ENCODE results near the gene SLC7A4. TPM values are rescaled to one million over a fixed set of nuclear protein-coding genes. Genes with fewer than 3 reads are reported as not detected.
A peak's percentile ranks its signal among the peaks of the same experiment; 100 is the strongest.

The SLC7A4 gene
- total RNA-seq, 1 donor from 2014 or later = 8.1 TPM

GRCh38 chr22:20998411-20999336 is 33.7 kb downstream of the SLC7A4 start:
- no peak for DNase-seq (ENCODE audit: low spot score)

GRCh38 chr22:20997536-20998257 is 34.7 kb downstream of the SLC7A4 start:
- DNase-seq (ENCODE audit: low spot score) = no peak

- DNase-seq (ENCODE audit: low spot score) = no peak
Observed at GRCh38 chr22:20996598-20997535, 35.5 kb downstream of the SLC7A4 start.

GRCh38 chr22:20996031-20996410 is 36.3 kb downstream of the SLC7A4 start:
- DNase-seq (ENCODE audit: low spot score) = no peak

- DNase-seq (ENCODE audit: low spot score) = no peak
Observed at GRCh38 chr22:20995329-20996030, 36.9 kb downstream of the SLC7A4 start.

- DNase-seq (ENCODE audit: low spot score) = no peak
Observed at GRCh38 chr22:20994902-20995241, 37.5 kb downstream of the SLC7A4 start.

- DNase-seq (ENCODE audit: low spot score) = no peak
Observed at GRCh38 chr22:20994128-20994901, 38.0 kb downstream of the SLC7A4 start.

- no peak for DNase-seq (ENCODE audit: low spot score)
Observed at GRCh38 chr22:20993304-20994127, 38.8 kb downstream of the SLC7A4 start.

- DNase-seq (ENCODE audit: low spot score) = no peak
Observed at GRCh38 chr22:20992456-20993303, 39.7 kb downstream of the SLC7A4 start.

- no peak for DNase-seq (ENCODE audit: low spot score)
Observed at GRCh38 chr22:20992056-20992442, 40.3 kb downstream of the SLC7A4 start.

GRCh38 chr22:20991252-20992055 is 40.9 kb downstream of the SLC7A4 start:
- DNase-seq (ENCODE audit: low spot score) = no peak

- peak; percentile 43 for DNase-seq (ENCODE audit: low spot score)
Observed at GRCh38 chr22:20990184-20991180, 41.9 kb downstream of the SLC7A4 start.

- DNase-seq (ENCODE audit: low spot score) = no peak
Observed at GRCh38 chr22:20989323-20990138, 42.8 kb downstream of the SLC7A4 start.

GRCh38 chr22:20988573-20989322 is 43.6 kb downstream of the SLC7A4 start:
- peak; percentile 42 for DNase-seq (ENCODE audit: low spot score)

- DNase-seq (ENCODE audit: low spot score) = no peak
Observed at GRCh38 chr22:20987375-20987774, 45.0 kb downstream of the SLC7A4 start.

Measured in ureter (tissue), 1 donor.